Measurements from ENCODE around the gene PDGFRA.

DNA sequence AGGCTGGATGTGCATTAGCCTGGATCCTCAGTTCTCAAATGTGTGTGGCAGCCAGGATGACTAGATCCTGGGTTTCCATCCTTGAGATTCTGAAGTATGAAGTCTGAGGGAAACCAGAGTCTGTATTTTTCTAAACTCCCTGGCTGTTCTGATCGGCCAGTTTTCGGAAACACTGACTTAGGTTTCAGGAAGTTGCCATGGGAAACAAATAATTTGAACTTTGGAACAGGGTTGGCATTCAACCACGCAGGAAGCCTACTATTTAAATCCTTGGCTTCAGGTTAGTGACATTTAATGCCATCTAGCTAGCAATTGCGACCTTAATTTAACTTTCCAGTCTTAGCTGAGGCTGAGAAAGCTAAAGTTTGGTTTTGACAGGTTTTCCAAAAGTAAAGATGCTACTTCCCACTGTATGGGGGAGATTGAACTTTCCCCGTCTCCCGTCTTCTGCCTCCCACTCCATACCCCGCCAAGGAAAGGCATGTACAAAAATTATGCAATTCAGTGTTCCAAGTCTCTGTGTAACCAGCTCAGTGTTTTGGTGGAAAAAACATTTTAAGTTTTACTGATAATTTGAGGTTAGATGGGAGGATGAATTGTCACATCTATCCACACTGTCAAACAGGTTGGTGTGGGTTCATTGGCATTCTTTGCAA is 67.6 kb downstream of the PDGFRA start:
- no peak for TF ChIP-seq CTCF (IDR thresholded peaks at IDR 0.05)
- TF ChIP-seq POLR2A (IDR thresholded peaks at IDR 0.05) = no peak
